Body of pancreas (tissue), 4 donors: Measurements from ENCODE around the gene LDLRAD4. TPM values are rescaled to one million over a fixed set of nuclear protein-coding genes. Genes with fewer than 3 reads are reported as not detected.

Source experiments
- ATAC-seq: fragments of 150-250 bp; one replicate; pipeline ENCODE4 v1.9.1; 2016
- DNase-seq, 4 donors: peaks; one replicate each; pipeline ENCODE4 v3.0.0-alpha.2; 2019
- H3K27ac ChIP-seq, 4 donors: fragments of 200-600 bp; sonication (generic); 1 replicate in 3 of 4; 2 replicates in 1 of 4; pipeline versions ENCODE4 v1.5.1 to v1.6.1; 2016 to 2019; ENCODE audit warnings: mild to moderate bottlenecking in 1 of 4, mixed read lengths in 1 of 4, moderate library complexity in 1 of 4
- H3K27me3 ChIP-seq, 2 donors: fragments of 200-600 bp; sonication (generic); one replicate each; pipeline ENCODE4 v1.6.0; 2016; ENCODE audit warnings: mild to moderate bottlenecking in 1 of 2
- H3K36me3 ChIP-seq, 2 donors: fragments of 200-600 bp; sonication (generic); replicated peaks in 1 of 2; 2 replicates each; pipeline ENCODE4 v1.5.1; 2016; ENCODE audit warnings: low read depth in 2 of 2; ENCODE audit not compliant: insufficient read depth in 1 of 2
- H3K4me1 ChIP-seq: fragments of 200-600 bp; sonication (generic); one replicate; pipeline ENCODE4 v1.6.0; 2016
- H3K4me3 ChIP-seq, 2 donors: fragments of 200-600 bp; sonication (generic); 1 replicate in 1 of 2; 2 replicates in 1 of 2; pipeline ENCODE4 v1.5.1; 2016 to 2019
- H3K9me3 ChIP-seq, 3 donors: fragments of 200-600 bp; sonication (generic); 1 replicate in 2 of 3; 2 replicates in 1 of 3; pipeline ENCODE4 v1.5.1; 2016
- CTCF ChIP-seq, 7 experiments: fragments of 450-650 bp in 4 of 7; fragments of 200-600 bp in 3 of 7; sonication (generic) in 3 of 7; IDR thresholded peaks; one replicate each; pipeline ENCODE4 v1.5.1; 2016 to 2019; ENCODE audit warnings: antibody characterized with exemption in 7 of 7
- POLR2A ChIP-seq, 3 donors: fragments of 450-650 bp; IDR thresholded peaks; one replicate each; pipeline ENCODE4 v1.6.1; 2016; ENCODE audit warnings: antibody characterized with exemption in 3 of 3, mild to moderate bottlenecking in 2 of 3
- WGBS, 2 donors: methylation state at CpG; one replicate each; pipeline ENCODE4 v1.1.5; 2017; 5-methylcytosine and 5-hydroxymethylcytosine counted together
- intact Hi-C: fragments of 100-400 bp; cut with DNase I; formaldehyde crosslinking; loops from one replicate; pipeline ENCODE4 v1.15.1; 2023
- total RNA-seq, 2 donors: library from RNA; depleted of rRNA; stranded (reverse); fragments of >200 nt; gene quantifications; one replicate each; pipeline ENCODE4 v1.1.0, GENCODE V29; 2016

Gene LDLRAD4
- total RNA-seq, 2 donors from 2014 or later, result 8.6 to 35.9 TPM

DNA sequence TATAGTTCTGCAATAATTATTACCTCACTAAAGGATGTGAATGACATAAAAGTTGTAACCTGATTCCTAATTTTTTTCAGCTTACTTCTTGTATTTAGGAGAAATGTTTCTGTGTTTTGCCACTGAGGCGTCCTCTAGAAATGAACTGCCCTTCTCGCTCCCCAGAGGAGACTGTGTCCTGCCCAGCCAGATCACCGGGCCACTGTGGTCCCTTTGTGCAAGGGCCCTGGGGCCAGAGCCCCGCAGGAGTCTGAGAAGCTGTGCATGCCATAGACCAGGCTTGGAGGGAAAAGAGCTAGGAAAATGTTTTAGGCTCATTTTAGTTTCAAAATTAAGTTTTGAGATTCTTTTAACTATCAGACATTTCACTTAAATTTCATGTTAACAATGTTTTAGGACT lies 31.1 kb upstream of the LDLRAD4 start:
- WGBS, 2 donors, result 87 to 89% methylated on average over 4 of the region's 4 CpGs
- peaks cover 8% of the 10 kb centered on the region for H3K4me1 ChIP-seq
- TF ChIP-seq CTCF (IDR thresholded peaks at IDR 0.05), result no peak
- no peak for TF ChIP-seq POLR2A (IDR thresholded peaks at IDR 0.05)

DNA sequence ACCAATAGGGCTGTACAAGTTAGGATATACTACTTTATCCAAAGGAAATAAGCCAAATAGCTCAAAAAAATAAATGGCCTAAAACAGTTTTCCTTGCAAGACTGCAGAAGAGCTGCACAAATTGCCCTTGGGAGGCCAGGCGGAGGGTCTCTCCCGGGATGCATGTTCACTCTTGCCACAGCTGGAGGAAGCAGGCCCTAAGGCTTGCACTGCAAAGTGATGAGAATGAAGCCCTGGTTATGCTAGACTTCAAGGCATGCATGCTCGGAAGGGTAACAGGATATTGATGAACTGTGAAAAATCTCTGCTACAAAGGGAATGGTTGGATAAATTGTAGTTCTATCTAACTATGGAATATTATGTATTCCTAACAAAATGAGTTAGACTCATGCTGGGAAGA lies 27.5 kb upstream of the LDLRAD4 start:
- H3K9me3 ChIP-seq, result no peaks in the 10 kb centered on the region
- peaks cover 8% of the 10 kb centered on the region for H3K4me1 ChIP-seq
- 56 to 62% methylated on average over 3 of the region's 3 CpGs for WGBS, 2 donors
- no peak for ATAC-seq
- H3K27me3 ChIP-seq, result no peaks in the 10 kb centered on the region
- no peaks in the 10 kb centered on the region for H3K36me3 ChIP-seq
- H3K4me3 ChIP-seq, result no peak overlapping the region
- no peak overlapping the region for H3K27ac ChIP-seq
- no peak for DNase-seq
- TF ChIP-seq CTCF (IDR thresholded peaks at IDR 0.05), result no peak
- no peak for TF ChIP-seq POLR2A (IDR thresholded peaks at IDR 0.05)
- intact Hi-C loops, result no loop called here

More for the DNA sequence above, 31.1 kb upstream of the LDLRAD4 start:
- Histone ChIP-seq H3K9me3 (no peaks in the 10 kb centered on the region), H3K27me3 (no peaks in the 10 kb centered on the region), H3K4me3 (no peak overlapping the region), H3K36me3 (no peaks in the 10 kb centered on the region), H3K27ac (no peak overlapping the region)
- no peak for ATAC-seq
- DNase-seq, result no peak
- intact Hi-C loops, result no loop called here

DNA sequence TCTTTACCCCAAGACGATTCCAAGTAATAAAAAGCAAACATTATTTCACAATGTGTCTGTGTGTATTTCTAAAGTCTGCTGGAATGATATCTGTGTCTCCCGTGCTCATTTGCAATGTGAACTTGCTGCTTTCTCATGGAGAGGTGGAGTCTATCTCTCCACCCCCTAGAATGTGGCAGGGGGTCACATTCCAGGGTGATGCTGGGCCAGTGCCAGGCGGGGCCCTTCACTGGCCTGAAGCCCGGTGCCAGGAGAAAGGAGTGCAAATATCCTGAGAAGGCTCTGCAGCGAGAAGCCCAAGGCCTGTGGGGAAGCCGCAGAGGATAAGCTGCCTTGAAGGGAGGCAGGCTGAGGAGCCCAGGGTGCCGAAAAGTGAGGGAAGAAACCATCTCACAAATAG lies 26.8 kb upstream of the LDLRAD4 start:
- intact Hi-C loops, result no loop called here
- peak; percentile 31 to 62 (median 42) for DNase-seq

GRCh38 chr18:13192970-13193369 lies 25.6 kb upstream of the LDLRAD4 start:
- ATAC-seq (no peak), DNase-seq (no peak)
- TF ChIP-seq CTCF (IDR thresholded peaks at IDR 0.05), result no peak
- TF ChIP-seq POLR2A (IDR thresholded peaks at IDR 0.05), result no peak
- no peak overlapping the region for H3K27ac ChIP-seq
- no peaks in the 10 kb centered on the region for H3K9me3 ChIP-seq
- peaks cover 8% of the 10 kb centered on the region for H3K4me1 ChIP-seq
- no peaks in the 10 kb centered on the region for H3K27me3 ChIP-seq
- 73 to 75% methylated on average over 2 of the region's 2 CpGs for WGBS, 2 donors
- H3K36me3 ChIP-seq, result no peaks in the 10 kb centered on the region
- no peak overlapping the region for H3K4me3 ChIP-seq
- intact Hi-C loops, result no loop called here

More for the DNA sequence above, 26.8 kb upstream of the LDLRAD4 start:
- H3K4me3 ChIP-seq, result no peak overlapping the region
- WGBS, 2 donors, result 13 to 18% methylated on average over 7 of the region's 7 CpGs
- H3K4me1 ChIP-seq, result peaks cover 8% of the 10 kb centered on the region
- TF ChIP-seq CTCF (IDR thresholded peaks at IDR 0.05) (no peak), POLR2A (IDR thresholded peaks at IDR 0.05) (no peak)
- ATAC-seq, result peak; percentile 73
- no peaks in the 10 kb centered on the region for H3K36me3 ChIP-seq
- no peaks in the 10 kb centered on the region for H3K27me3 ChIP-seq
- no peak overlapping the region for H3K27ac ChIP-seq
- no peaks in the 10 kb centered on the region for H3K9me3 ChIP-seq

GRCh38 chr18:13194239-13194638 lies 24.3 kb upstream of the LDLRAD4 start:
- Histone ChIP-seq H3K27ac (no peak overlapping the region), H3K36me3 (no peaks in the 10 kb centered on the region), H3K4me3 (no peak overlapping the region), H3K9me3 (no peaks in the 10 kb centered on the region), H3K4me1 (peaks cover 8% of the 10 kb centered on the region), H3K27me3 (no peaks in the 10 kb centered on the region)
- DNase-seq, result no peak
- no peak for ATAC-seq
- intact Hi-C loops, result no loop called here
- WGBS, 2 donors, result 63 to 69% methylated on average over 2 of the region's 2 CpGs
- no peak for TF ChIP-seq CTCF (IDR thresholded peaks at IDR 0.05)
